Left lung (tissue), 10 donors: ENCODE data around the gene USP32. TPM values are rescaled to one million over a fixed set of nuclear protein-coding genes. Genes with fewer than 3 reads are reported as not detected.

Experiments used
- ATAC-seq: fragments of 200-7000 bp; cut with Tn5 transposase; one replicate; pipeline ENCODE4 v1.9.1; 2020; ENCODE audit warnings: moderate library complexity
- DNase-seq, 4 donors: peaks; one replicate each; pipeline ENCODE4 v3.0.0-alpha.2; 2013 to 2020
- H3K27ac ChIP-seq, 2 donors: fragments of 200-600 bp; sonication (generic) in 1 of 2; one replicate each; pipeline versions ENCODE4 v1.5.0 to v1.8.0; 2020 to 2021
- H3K27me3 ChIP-seq, 2 donors: fragments of 200-600 bp; sonication (generic) in 1 of 2; one replicate each; pipeline versions ENCODE4 v1.5.0 to v1.8.0; 2020 to 2021
- H3K36me3 ChIP-seq, 2 donors: fragments of 200-600 bp; sonication (generic) in 1 of 2; one replicate each; pipeline versions ENCODE4 v1.5.0 to v1.8.0; 2020 to 2021
- H3K4me1 ChIP-seq, 2 donors: fragments of 200-600 bp; one replicate each; pipeline ENCODE4 v1.8.0; 2021
- H3K4me3 ChIP-seq, 2 donors: fragments of 200-600 bp; sonication (generic) in 1 of 2; one replicate each; pipeline versions ENCODE4 v1.5.0 to v1.8.0; 2020 to 2021; ENCODE audit warnings: mild to moderate bottlenecking in 1 of 2
- H3K9me3 ChIP-seq, 2 donors: fragments of 200-600 bp; sonication (generic) in 1 of 2; one replicate each; pipeline versions ENCODE4 v1.5.0 to v1.8.0; 2020 to 2021
- CTCF ChIP-seq, 2 donors: fragments of 200-600 bp; sonication (generic) in 1 of 2; IDR thresholded peaks; one replicate each; pipeline versions ENCODE4 v1.5.0 to v1.8.0; 2021; ENCODE audit warnings: antibody characterized with exemption in 2 of 2
- intact Hi-C, 2 donors: fragments of 100-400 bp; cut with DNase I; formaldehyde crosslinking; loops; one replicate each; pipeline versions ENCODE4 v1.11.2 to v1.14.2; 2022
- polyA plus RNA-seq, 6 donors: library from polyadenylated mRNA; unstranded; fragments of 120-200 nt; gene quantifications; one replicate each; pipeline ENCODE4 v1.2.1, GENCODE V29; 2013; ENCODE audit not compliant: insufficient read length in 6 of 6
- total RNA-seq, 2 donors: library from RNA; stranded (reverse); fragmentation: NEBNext Ultra II Directional; extraction: Animal tissue kit (Norgen Biotek cat#: 25700); gene quantifications; one replicate each; pipeline ENCODE4 v1.2.1, GENCODE V29; 2021
- donor health status: DM: no; HTN: yes; CAD: no.
- donor health status: DM: no; HTN: no; CAD: no.

USP32 gene
- total and polyA plus RNA-seq, 8 donors: 30.7 to 73.2 (median 37.7) TPM

- peak; percentile 49 to 71 for TF ChIP-seq CTCF (IDR thresholded peaks at IDR 0.05)
These were observed 248.9 kb downstream of the USP32 start for GRCh38 chr17:60142872-60143499.

GRCh38 chr17:60141111-60142018 lies 250.6 kb downstream of the USP32 start:
- no peaks in the 10 kb centered on the region for H3K9me3 ChIP-seq
- peak overlapping the region in 1 of 2 donors; percentile 15 for H3K4me3 ChIP-seq
- no peak for TF ChIP-seq CTCF (IDR thresholded peaks at IDR 0.05)
- intact Hi-C loops: no loop called here
- no peaks in the 10 kb centered on the region for H3K36me3 ChIP-seq
- peaks cover 9 to 68% of the 10 kb centered on the region in 2 donors for H3K4me1 ChIP-seq
- no peak overlapping the region for H3K27ac ChIP-seq
- ATAC-seq (peak; percentile 4), DNase-seq (peak in 1 of 4 donors; percentile 87)
- peaks cover 37 to 74% of the 10 kb centered on the region in 2 donors for H3K27me3 ChIP-seq

More at GRCh38 chr17:60142872-60143499, 248.9 kb downstream of the USP32 start:
- DNase-seq: peak; percentile 59 to 87 (median 86)
- ATAC-seq: peak; percentile 90
- Histone ChIP-seq H3K27ac (peak overlapping the region in 1 of 2 donors; percentile 55), H3K27me3 (peaks cover 37 to 78% of the 10 kb centered on the region in 2 donors), H3K9me3 (no peaks in the 10 kb centered on the region), H3K36me3 (no peaks in the 10 kb centered on the region), H3K4me3 (no peak overlapping the region), H3K4me1 (peaks cover 9 to 82% of the 10 kb centered on the region in 2 donors)
- intact Hi-C loops: no loop called here

- DNase-seq: peak; percentile 68 to 92 (median 76)
- TF ChIP-seq CTCF (IDR thresholded peaks at IDR 0.05): peak; percentile 40 to 50
- H3K27me3 ChIP-seq: peaks cover 37 to 59% of the 10 kb centered on the region in 2 donors
- intact Hi-C loops: no loop called here
- peak; percentile 52 for ATAC-seq
- H3K27ac ChIP-seq: no peak overlapping the region
- no peaks in the 10 kb centered on the region for H3K9me3 ChIP-seq
- peak overlapping the region in 1 of 2 donors; percentile 1 for H3K4me3 ChIP-seq
- H3K36me3 ChIP-seq: no peaks in the 10 kb centered on the region
- H3K4me1 ChIP-seq: peaks cover 9 to 55% of the 10 kb centered on the region in 2 donors
These were observed 252.3 kb downstream of the USP32 start for GRCh38 chr17:60139438-60140285.

GRCh38 chr17:60138769-60139437 lies 253.0 kb downstream of the USP32 start:
- H3K36me3 ChIP-seq: no peaks in the 10 kb centered on the region
- TF ChIP-seq CTCF (IDR thresholded peaks at IDR 0.05): no peak
- H3K9me3 ChIP-seq: no peaks in the 10 kb centered on the region
- peaks cover 9 to 56% of the 10 kb centered on the region in 2 donors for H3K4me1 ChIP-seq
- H3K4me3 ChIP-seq: no peak overlapping the region
- H3K27me3 ChIP-seq: peaks cover 37 to 54% of the 10 kb centered on the region in 2 donors
- intact Hi-C loops: no loop called here
- peak in 1 of 4 donors; percentile 65 for DNase-seq
- no peak for ATAC-seq
- H3K27ac ChIP-seq: no peak overlapping the region
